Measurements from ENCODE around the gene SEMA3F. TPM values are rescaled to one million over a fixed set of nuclear protein-coding genes. Genes with fewer than 3 reads are reported as not detected.

Gene SEMA3F
- total RNA-seq, 3 donors from 2014 or later (not counting 1 experiment from before 2014, with no cell fraction given) = 0.16 to 1.1 (median 0.78) TPM

DNA sequence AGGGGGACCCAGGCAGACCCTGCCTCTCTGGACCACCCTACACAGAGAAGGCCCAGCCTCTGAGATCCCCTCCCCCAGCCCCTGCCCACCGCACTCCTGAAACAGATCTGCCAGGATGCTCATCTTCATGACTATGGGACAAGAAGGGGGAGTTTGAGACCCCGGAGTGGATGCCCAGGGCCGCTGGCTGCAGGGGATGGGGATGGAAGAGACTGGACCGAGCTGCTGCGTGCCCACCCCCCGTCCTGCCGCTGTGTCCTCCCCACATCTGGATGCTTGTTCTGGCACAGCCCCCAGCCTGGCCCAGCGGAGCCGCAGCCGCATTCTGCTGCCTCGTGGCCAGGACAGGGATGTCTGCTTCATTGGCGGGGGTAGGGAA is 30.3 kb upstream of the SEMA3F start:
- Mint-ChIP-seq H3K27me3 (ENCODE audit: low read depth in 2 of 2) (no peaks in the 10 kb centered on the region), H3K4me3 (no peak overlapping the region), H3K36me3 (no peaks in the 10 kb centered on the region), H3K9me3 (no peaks in the 10 kb centered on the region), H3K4me1 (peaks cover 3 to 8% of the 10 kb centered on the region in 2 donors), H3K27ac (no peak overlapping the region)
- Histone ChIP-seq H3K36me3 (ENCODE audit: control insufficient read depth, insufficient read depth, low read length) (peaks cover 17% of the 10 kb centered on the region), H3K9me3 (ENCODE audit: control insufficient read depth, insufficient read depth, low read length) (no peaks in the 10 kb centered on the region), H3K4me3 (ENCODE audit: low read length) (no peak overlapping the region), H3K27me3 (ENCODE audit: control insufficient read depth, insufficient read depth, low read length) (no peaks in the 10 kb centered on the region), H3K4me1 (ENCODE audit: control insufficient read depth, insufficient read depth, low read length) (no peaks in the 10 kb centered on the region), H3K27ac (ENCODE audit: low read length) (no peak overlapping the region)
- ATAC-seq (no peak), DNase-seq (no peak)
- WGBS (ENCODE audit: insufficient coverage) = 90% methylated on average over 11 of the region's 12 CpGs
- intact Hi-C loops (cut with micrococcal nuclease) = loop anchor here (5.0 kb wide), 1 partner anchor 148 kb away; no protein-coding TSS in a partner anchor
- no peak for TF ChIP-seq CTCF (IDR thresholded peaks at IDR 0.05)

DNA sequence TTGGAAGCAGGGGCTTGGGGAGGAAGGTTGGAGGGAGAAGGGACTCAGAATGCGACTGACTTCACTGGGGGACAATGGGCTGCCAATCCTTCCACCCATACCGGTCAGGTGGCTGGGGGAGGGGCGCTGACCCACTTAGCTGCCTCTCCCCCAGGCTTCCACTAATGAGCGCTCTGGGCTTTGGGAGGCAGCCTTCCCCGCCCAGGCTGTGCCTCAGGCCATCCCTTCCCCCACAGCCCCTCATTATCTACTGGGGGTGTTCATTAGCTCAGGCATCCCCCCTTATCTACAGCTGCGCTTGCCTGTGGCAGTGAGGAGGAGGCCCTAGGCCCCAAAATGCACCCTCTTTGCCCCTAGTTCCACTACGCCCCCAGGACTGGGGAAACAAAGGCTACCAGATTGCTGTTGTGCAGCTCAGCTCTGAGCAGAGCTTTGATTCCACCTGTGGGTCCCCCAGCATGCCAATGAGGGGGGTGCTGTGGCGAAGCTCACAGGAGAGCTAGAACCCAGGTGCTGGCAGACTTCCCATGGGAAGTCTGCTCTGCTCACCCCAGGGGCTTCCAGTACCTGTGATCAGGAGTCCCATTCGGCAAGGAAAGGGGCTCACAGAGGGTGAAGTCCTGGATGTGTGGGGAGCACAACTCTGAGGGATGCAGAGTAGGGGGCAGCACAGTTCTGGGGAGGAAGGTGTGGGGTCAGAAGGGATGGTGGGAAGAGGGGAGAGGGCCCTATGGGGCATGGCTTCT is 29.4 kb upstream of the SEMA3F start:
- ATAC-seq (no peak), DNase-seq (no peak)
- TF ChIP-seq CTCF (IDR thresholded peaks at IDR 0.05) = no peak
- Mint-ChIP-seq H3K9me3 (no peaks in the 10 kb centered on the region), H3K36me3 (no peaks in the 10 kb centered on the region), H3K4me3 (no peak overlapping the region), H3K27ac (no peak overlapping the region), H3K4me1 (peaks cover 3 to 8% of the 10 kb centered on the region in 2 donors), H3K27me3 (ENCODE audit: low read depth in 2 of 2) (no peaks in the 10 kb centered on the region)
- WGBS (ENCODE audit: insufficient coverage) = 90% methylated on average over 8 of the region's 9 CpGs
- no peaks in the 10 kb centered on the region for H3K27me3 ChIP-seq (ENCODE audit: control insufficient read depth, insufficient read depth, low read length)
- H3K27ac ChIP-seq (ENCODE audit: low read length) = no peak overlapping the region
- no peaks in the 10 kb centered on the region for H3K4me1 ChIP-seq (ENCODE audit: control insufficient read depth, insufficient read depth, low read length)
- peaks cover 7% of the 10 kb centered on the region for H3K36me3 ChIP-seq (ENCODE audit: control insufficient read depth, insufficient read depth, low read length)
- no peak overlapping the region for H3K4me3 ChIP-seq (ENCODE audit: low read length)
- intact Hi-C loops (cut with micrococcal nuclease) = no loop called here
- H3K9me3 ChIP-seq (ENCODE audit: control insufficient read depth, insufficient read depth, low read length) = no peaks in the 10 kb centered on the region

DNA sequence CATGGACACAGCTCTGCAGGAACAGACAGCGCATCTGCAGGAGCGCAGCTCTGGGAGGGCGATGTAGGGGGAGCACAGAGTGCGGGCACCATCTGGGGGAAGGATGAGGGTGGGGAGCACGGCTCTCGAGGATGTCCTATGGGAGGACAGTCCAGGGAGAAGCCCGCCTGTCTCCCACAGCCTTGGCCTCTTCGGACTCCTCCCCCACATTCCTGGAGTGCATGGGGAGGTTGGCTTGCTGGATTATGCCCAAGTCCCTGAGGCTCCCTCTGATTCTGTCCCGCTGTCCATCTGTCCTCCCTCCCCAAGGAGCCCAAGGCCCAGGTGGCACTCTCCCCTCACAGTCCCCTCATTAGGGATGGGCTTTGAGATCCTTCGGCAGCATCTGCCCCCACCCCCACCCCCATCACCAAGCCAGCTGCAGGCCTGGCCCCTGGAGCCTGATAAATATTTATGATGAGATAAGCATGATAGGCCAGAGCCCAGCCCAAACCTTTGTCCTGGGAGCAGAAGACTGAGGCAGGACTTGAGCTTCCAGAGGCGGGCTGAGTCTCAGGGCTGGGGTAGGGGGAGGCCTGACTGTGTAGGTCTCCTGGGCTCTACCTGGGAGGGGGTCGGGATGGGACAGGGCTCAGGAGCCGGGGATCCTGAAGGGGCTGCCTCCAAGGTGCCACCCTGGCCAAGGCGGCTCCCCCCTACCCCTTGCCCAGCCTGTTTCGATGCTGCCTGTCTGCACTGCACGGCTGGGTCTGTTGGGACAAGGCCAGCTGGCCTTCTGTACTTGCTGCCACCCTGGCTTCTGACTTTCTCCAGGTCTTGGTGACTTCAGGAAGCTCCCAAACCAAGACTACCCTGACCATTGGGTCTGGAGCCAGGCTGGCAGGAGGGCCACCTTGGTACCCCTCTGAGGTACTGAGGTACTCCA is 28.6 kb upstream of the SEMA3F start:
- no peak overlapping the region for H3K4me3 Mint-ChIP-seq
- DNase-seq = no peak

More for the DNA sequence above, 28.6 kb upstream of the SEMA3F start:
- H3K36me3 ChIP-seq (ENCODE audit: control insufficient read depth, insufficient read depth, low read length) = peaks cover 2% of the 10 kb centered on the region
- H3K4me1 Mint-ChIP-seq = peaks cover 3 to 8% of the 10 kb centered on the region in 2 donors
- H3K4me1 ChIP-seq (ENCODE audit: control insufficient read depth, insufficient read depth, low read length) = no peaks in the 10 kb centered on the region
- no peaks in the 10 kb centered on the region for H3K27me3 Mint-ChIP-seq (ENCODE audit: low read depth in 2 of 2)
- ATAC-seq = no peak
- H3K27me3 ChIP-seq (ENCODE audit: control insufficient read depth, insufficient read depth, low read length) = no peaks in the 10 kb centered on the region
- no peak overlapping the region for H3K27ac Mint-ChIP-seq
- H3K27ac ChIP-seq (ENCODE audit: low read length) = no peak overlapping the region
- intact Hi-C loops (cut with micrococcal nuclease) = no loop called here
- no peak for TF ChIP-seq CTCF (IDR thresholded peaks at IDR 0.05)
- no peaks in the 10 kb centered on the region for H3K9me3 ChIP-seq (ENCODE audit: control insufficient read depth, insufficient read depth, low read length)
- 97% methylated on average over 15 of the region's 16 CpGs for WGBS (ENCODE audit: insufficient coverage)
- H3K9me3 Mint-ChIP-seq = no peaks in the 10 kb centered on the region
- no peaks in the 10 kb centered on the region for H3K36me3 Mint-ChIP-seq
- no peak overlapping the region for H3K4me3 ChIP-seq (ENCODE audit: low read length)

Data from natural killer cell (primary cell).